Ammon's horn (tissue), 1 donor: ENCODE results near the gene SLC16A11.
"Not testable (repeated sequence)": the region's sequence is repeated elsewhere in the genome, so short reads cannot be mapped to it uniquely, and the experiment has no call there.

ENCODE experiments used
- DNase-seq: peaks from one replicate; pipeline ENCODE4 v3.0.0-alpha.2; 2016; ENCODE audit warnings: low spot score

The SLC16A11 gene

GRCh38 chr17:7043497-7044198, at the start of gene SLC16A11:
Gene SLC16A11, minus strand, starts transcription at chr17:7044092. Its CDS starts 579 bp downstream, at chr17:7043513.
- DNase-seq, result no peak

- not testable (repeated sequence) for DNase-seq
These were observed 47.6 kb upstream of the SLC16A11 start for GRCh38 chr17:7091311-7092005.

GRCh38 chr17:7089570-7089969, 45.7 kb upstream of the SLC16A11 start:
- not testable (repeated sequence) for DNase-seq

- not testable (repeated sequence) for DNase-seq
These were observed 44.5 kb upstream of the SLC16A11 start for GRCh38 chr17:7088442-7088841.

- no peak for DNase-seq
These were observed 40.2 kb upstream of the SLC16A11 start for GRCh38 chr17:7084088-7084487.

GRCh38 chr17:7083592-7083991, 39.7 kb upstream of the SLC16A11 start:
- DNase-seq, result no peak

GRCh38 chr17:7081341-7082062, 37.6 kb upstream of the SLC16A11 start:
- no peak for DNase-seq

GRCh38 chr17:7080456-7081041, 36.7 kb upstream of the SLC16A11 start:
- no peak for DNase-seq

- DNase-seq, result peak; percentile 18
These were observed 35.9 kb upstream of the SLC16A11 start, which contains the start of gene CLEC10A for GRCh38 chr17:7079581-7080455. Gene CLEC10A, minus strand, starts transcription at chr17:7080251. Its CDS starts 1,439 bp downstream, at chr17:7078812.

GRCh38 chr17:7078711-7079110, 34.8 kb upstream of the SLC16A11 start:
- DNase-seq, result no peak

GRCh38 chr17:7077911-7078546, 34.1 kb upstream of the SLC16A11 start:
- no peak for DNase-seq

- DNase-seq, result no peak
These were observed 31.0 kb upstream of the SLC16A11 start for GRCh38 chr17:7074931-7075330.

GRCh38 chr17:7072406-7072805, 28.5 kb upstream of the SLC16A11 start:
- no peak for DNase-seq

- no peak for DNase-seq
These were observed 26.8 kb upstream of the SLC16A11 start for GRCh38 chr17:7070712-7071111.

GRCh38 chr17:7068268-7068667, 24.4 kb upstream of the SLC16A11 start:
- DNase-seq, result no peak

GRCh38 chr17:7067198-7067597, 23.3 kb upstream of the SLC16A11 start:
- no peak for DNase-seq

GRCh38 chr17:7064261-7064660, 20.4 kb upstream of the SLC16A11 start:
- DNase-seq, result no peak

- no peak for DNase-seq
These were observed 19.7 kb upstream of the SLC16A11 start for GRCh38 chr17:7063518-7064094.

GRCh38 chr17:7060165-7060891, 16.4 kb upstream of the SLC16A11 start:
- DNase-seq, result no peak
